Endothelial cell (in vitro differentiated cells): Measurements from ENCODE around the gene ADCY3. TPM values are rescaled to one million over a fixed set of nuclear protein-coding genes. Genes with fewer than 3 reads are reported as not detected.

Source experiments
- DNase-seq: peaks from one replicate; pipeline ENCODE4 v3.0.0; 2021; ENCODE audit warnings: low spot score
- H3K27ac Mint-ChIP-seq: one replicate; pipeline ENCODE4 v1.8.0; 2021; ENCODE audit warnings: mixed read lengths, inconsistent platforms; ENCODE audit not compliant: unreplicated experiment
- H3K27me3 Mint-ChIP-seq: one replicate; pipeline ENCODE4 v1.8.0; 2021; ENCODE audit warnings: mild to moderate bottlenecking, moderate library complexity, mixed read lengths, inconsistent platforms; ENCODE audit not compliant: unreplicated experiment
- H3K36me3 Mint-ChIP-seq: one replicate; pipeline ENCODE4 v1.8.0; 2021; ENCODE audit warnings: mild to moderate bottlenecking, low read depth, mixed read lengths, inconsistent platforms; ENCODE audit not compliant: unreplicated experiment
- H3K4me1 Mint-ChIP-seq: one replicate; pipeline ENCODE4 v1.8.0; 2021; ENCODE audit warnings: mild to moderate bottlenecking, mixed read lengths, inconsistent platforms; ENCODE audit not compliant: unreplicated experiment
- H3K4me3 Mint-ChIP-seq: one replicate; pipeline ENCODE4 v1.8.0; 2021; ENCODE audit warnings: mild to moderate bottlenecking, mixed read lengths, inconsistent platforms; ENCODE audit not compliant: unreplicated experiment
- H3K9me3 Mint-ChIP-seq: one replicate; pipeline ENCODE4 v1.8.0; 2021; ENCODE audit warnings: mixed read lengths, inconsistent platforms; ENCODE audit not compliant: unreplicated experiment
- total RNA-seq: library from RNA; stranded (reverse); fragmentation: NEBNext Ultra II Directional; extraction: Animal tissue kit (Norgen Biotek cat#: 25700); gene quantifications from one replicate; pipeline ENCODE4 v1.2.1, GENCODE V29; 2021; ENCODE audit not compliant: unreplicated experiment
- TF ChIP-seq, protein P1 (sequence below): fragments of 200-600 bp; sonication (generic); IDR thresholded peaks from one replicate; pipeline ENCODE4 v1.5.0; 2021; ENCODE audit warnings: antibody characterized with exemption; ENCODE audit not compliant: unreplicated experiment

The ADCY3 gene
- total RNA-seq, 1 donor from 2014 or later, result 88.0 TPM

GRCh38 chr2:24827321-24828237 lies 92.5 kb downstream of the ADCY3 start:
- Mint-ChIP-seq H3K27me3 (peaks cover 17% of the 10 kb centered on the region), H3K4me1 (peaks cover 21% of the 10 kb centered on the region), H3K9me3 (no peaks in the 10 kb centered on the region), H3K36me3 (peaks cover 24% of the 10 kb centered on the region), H3K4me3 (no peak overlapping the region), H3K27ac (no peak overlapping the region)
- TF ChIP-seq, protein P1, sequence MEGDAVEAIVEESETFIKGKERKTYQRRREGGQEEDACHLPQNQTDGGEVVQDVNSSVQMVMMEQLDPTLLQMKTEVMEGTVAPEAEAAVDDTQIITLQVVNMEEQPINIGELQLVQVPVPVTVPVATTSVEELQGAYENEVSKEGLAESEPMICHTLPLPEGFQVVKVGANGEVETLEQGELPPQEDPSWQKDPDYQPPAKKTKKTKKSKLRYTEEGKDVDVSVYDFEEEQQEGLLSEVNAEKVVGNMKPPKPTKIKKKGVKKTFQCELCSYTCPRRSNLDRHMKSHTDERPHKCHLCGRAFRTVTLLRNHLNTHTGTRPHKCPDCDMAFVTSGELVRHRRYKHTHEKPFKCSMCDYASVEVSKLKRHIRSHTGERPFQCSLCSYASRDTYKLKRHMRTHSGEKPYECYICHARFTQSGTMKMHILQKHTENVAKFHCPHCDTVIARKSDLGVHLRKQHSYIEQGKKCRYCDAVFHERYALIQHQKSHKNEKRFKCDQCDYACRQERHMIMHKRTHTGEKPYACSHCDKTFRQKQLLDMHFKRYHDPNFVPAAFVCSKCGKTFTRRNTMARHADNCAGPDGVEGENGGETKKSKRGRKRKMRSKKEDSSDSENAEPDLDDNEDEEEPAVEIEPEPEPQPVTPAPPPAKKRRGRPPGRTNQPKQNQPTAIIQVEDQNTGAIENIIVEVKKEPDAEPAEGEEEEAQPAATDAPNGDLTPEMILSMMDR, result peak; percentile 86
- DNase-seq, result peak; percentile 74

- H3K36me3 Mint-ChIP-seq, result peaks cover 30% of the 10 kb centered on the region
- no peak overlapping the region for H3K27ac Mint-ChIP-seq
- H3K27me3 Mint-ChIP-seq, result peaks cover 14% of the 10 kb centered on the region
- no peak for DNase-seq
- H3K4me3 Mint-ChIP-seq, result peak overlapping the region; percentile 42
- H3K9me3 Mint-ChIP-seq, result no peaks in the 10 kb centered on the region
- TF ChIP-seq, protein P1, result no peak
- H3K4me1 Mint-ChIP-seq, result peaks cover 24% of the 10 kb centered on the region
Measured at GRCh38 chr2:24826773-24827145, 93.3 kb downstream of the ADCY3 start.

- peak overlapping the region; percentile 90 for H3K27ac Mint-ChIP-seq
- H3K4me1 Mint-ChIP-seq, result peaks cover 24% of the 10 kb centered on the region
- no peaks in the 10 kb centered on the region for H3K9me3 Mint-ChIP-seq
- no peak for DNase-seq
- H3K27me3 Mint-ChIP-seq, result peaks cover 10% of the 10 kb centered on the region
- TF ChIP-seq, protein P1, result no peak
- H3K4me3 Mint-ChIP-seq, result no peak overlapping the region
- peaks cover 32% of the 10 kb centered on the region for H3K36me3 Mint-ChIP-seq
Measured at GRCh38 chr2:24825883-24826772, 93.9 kb downstream of the ADCY3 start.

GRCh38 chr2:24824966-24825882 lies 94.8 kb downstream of the ADCY3 start:
- no peak for DNase-seq
- H3K4me1 Mint-ChIP-seq, result peaks cover 24% of the 10 kb centered on the region
- H3K36me3 Mint-ChIP-seq, result peaks cover 36% of the 10 kb centered on the region
- H3K9me3 Mint-ChIP-seq, result no peaks in the 10 kb centered on the region
- peaks cover 7% of the 10 kb centered on the region for H3K27me3 Mint-ChIP-seq
- TF ChIP-seq, protein P1, result peak; percentile 55
- H3K27ac Mint-ChIP-seq, result peak overlapping the region; percentile 77
- no peak overlapping the region for H3K4me3 Mint-ChIP-seq
